LNCAP (cell line): ENCODE results near the gene CMTM8.

ENCODE experiments used
- TF ChIP-seq, protein P1 (sequence below): fragments of 450-650 bp; IDR thresholded peaks from 2 replicates; pipeline ENCODE4 v1.5.1; 2017; ENCODE audit warnings: mild to moderate bottlenecking

Gene CMTM8

DNA sequence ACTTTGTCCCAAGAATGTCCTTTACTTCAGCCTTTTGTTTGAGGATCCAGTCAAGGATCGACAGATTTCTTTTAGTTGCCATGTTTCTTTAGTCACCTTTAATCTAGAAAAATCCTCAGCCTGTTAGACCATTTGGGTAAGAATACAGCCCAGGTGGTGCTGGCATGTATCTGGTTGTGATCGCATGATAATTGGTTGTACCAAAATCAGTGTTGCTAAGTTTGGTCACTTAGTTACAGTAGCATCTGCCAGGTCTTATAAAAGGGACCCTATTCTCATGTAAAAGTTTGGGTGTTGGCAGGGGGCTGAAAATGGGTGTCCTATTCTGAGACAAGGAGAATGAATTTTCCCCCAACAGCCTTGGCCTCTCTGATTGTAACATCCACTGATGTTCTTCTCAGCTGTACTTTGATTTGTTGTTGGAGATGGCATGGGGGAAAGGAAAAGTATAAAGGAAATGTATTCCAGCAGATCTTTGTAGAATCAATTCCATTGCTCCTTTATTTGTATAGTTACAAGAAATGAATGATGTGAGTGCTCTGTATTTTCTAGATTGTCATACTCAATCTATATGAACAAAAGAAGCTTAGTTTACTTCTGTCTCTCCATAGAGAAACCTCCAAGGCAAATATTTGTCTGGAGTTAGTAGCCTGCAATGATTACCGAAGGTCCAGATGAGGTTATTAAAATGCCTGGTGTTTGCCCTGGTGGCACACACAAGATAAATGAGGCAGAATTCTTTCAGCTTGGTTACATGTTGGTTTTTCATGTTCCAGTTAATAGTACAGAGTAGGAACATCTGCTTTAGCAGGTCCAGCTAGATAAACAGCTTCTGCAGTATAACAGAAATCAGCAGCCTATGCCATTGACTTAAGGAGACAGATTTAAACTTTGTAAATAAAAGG lies 65.7 kb downstream of the CMTM8 start:
- TF ChIP-seq, protein P1, sequence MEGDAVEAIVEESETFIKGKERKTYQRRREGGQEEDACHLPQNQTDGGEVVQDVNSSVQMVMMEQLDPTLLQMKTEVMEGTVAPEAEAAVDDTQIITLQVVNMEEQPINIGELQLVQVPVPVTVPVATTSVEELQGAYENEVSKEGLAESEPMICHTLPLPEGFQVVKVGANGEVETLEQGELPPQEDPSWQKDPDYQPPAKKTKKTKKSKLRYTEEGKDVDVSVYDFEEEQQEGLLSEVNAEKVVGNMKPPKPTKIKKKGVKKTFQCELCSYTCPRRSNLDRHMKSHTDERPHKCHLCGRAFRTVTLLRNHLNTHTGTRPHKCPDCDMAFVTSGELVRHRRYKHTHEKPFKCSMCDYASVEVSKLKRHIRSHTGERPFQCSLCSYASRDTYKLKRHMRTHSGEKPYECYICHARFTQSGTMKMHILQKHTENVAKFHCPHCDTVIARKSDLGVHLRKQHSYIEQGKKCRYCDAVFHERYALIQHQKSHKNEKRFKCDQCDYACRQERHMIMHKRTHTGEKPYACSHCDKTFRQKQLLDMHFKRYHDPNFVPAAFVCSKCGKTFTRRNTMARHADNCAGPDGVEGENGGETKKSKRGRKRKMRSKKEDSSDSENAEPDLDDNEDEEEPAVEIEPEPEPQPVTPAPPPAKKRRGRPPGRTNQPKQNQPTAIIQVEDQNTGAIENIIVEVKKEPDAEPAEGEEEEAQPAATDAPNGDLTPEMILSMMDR = no peak

DNA sequence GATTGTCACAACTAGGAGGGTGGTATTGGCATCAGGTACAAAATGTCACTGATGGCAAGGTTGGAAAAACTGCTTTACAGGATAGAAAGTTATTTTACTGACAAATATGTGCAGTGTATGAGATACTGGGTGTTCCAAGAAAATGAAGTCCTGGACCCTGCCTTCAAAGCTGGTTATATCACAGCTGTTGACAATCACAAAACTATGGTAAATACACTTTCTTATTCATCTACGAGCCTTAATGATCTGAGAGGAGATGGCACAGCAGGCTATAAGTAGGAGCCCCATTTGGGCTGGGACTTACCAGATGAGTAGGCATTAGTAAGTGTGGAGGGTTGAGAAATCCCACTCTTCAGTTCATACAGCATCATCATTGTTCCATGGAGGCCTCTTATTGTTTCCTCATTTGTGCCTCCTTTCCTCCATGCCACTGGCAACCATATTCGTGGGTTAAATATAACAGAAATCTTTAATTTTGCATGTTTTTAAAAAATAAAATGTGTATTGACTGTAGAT lies 66.9 kb downstream of the CMTM8 start:
- TF ChIP-seq, protein P1 = no peak

DNA sequence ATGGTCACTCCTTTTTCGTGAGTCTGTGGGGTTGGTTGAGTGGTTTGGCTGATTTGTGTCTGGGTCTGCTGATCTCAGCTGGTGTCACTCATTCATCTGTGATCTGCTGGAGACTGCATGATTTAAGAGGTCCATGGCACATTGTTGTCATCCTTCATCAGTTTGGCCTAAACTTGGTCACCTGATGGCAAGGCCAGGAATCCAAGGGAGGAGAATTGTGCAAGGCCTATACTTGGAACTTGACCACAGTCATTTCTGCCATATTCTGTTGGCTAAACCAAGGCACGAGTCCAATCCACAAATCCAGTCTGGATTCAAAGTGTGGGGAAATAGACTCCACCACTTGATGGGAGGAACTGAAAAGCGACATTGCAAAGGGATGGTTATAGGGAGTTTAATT lies 67.6 kb downstream of the CMTM8 start:
- TF ChIP-seq, protein P1 = no peak

DNA sequence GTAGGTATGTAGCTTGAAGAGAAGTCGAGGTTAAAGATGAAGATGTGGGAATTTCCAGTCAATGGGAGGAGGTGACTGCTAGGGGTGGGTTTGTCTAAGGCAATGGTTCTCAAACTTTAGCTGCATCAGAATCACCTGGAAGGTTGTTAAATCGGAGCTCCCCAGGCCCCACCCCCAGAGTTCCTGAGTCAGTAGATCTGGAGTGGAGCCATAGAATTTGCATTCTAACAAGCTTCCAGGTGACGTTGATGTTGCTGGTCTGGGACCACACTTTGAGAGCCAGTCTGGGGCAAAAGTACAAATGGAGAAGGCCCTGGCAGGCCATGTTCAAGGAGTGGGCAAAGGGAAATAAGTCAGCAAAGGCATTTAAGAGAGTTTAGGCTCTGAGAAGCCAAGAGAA lies 69.1 kb downstream of the CMTM8 start:
- TF ChIP-seq, protein P1 = no peak

DNA sequence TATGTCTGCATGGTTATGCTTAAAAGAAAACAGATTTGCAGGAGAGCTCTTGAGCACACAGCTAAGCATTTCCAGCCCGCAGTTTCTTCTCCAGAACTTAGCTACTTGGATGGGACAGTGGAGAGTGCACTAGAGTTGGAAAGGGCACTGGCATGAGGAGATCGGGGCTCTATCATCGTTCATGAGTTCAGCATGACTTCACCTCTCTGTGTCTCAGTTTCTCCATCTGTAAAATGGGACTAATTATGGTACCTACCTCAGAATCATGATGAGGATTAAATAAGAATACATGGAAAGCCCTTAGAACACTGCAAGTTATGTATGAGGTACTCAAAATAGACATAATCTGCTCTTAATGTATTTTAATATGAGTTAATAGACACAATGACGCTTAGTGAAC lies 69.9 kb downstream of the CMTM8 start:
- TF ChIP-seq, protein P1 = no peak

DNA sequence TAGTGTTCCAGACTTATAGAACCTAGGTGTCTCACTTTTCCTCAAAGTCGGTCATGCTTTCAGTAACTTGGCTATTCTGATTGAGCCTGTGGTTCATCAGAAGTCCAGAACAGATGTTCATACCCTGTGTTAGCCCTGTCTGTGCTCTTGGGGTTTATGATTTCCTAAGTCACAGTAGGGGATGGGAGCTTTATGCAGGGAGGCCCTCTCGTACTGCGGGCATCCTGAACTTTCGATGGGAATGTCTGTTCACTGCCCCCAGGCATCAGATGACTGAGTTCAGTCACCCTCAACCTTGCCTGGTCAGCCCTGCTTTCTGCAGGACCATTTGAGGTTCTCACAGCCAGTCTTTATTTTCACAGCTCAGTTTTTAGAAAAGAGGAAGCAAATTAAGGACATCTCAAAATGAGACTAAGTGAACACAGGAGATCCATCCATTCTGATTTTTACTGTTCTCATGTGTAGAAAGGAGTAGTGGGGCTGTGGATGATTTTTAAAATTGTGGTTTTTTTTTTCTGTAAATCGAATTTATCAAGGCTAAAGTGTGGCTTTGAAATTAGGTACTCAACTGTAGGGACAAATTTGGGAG lies 71.3 kb downstream of the CMTM8 start:
- TF ChIP-seq, protein P1 = no peak

DNA sequence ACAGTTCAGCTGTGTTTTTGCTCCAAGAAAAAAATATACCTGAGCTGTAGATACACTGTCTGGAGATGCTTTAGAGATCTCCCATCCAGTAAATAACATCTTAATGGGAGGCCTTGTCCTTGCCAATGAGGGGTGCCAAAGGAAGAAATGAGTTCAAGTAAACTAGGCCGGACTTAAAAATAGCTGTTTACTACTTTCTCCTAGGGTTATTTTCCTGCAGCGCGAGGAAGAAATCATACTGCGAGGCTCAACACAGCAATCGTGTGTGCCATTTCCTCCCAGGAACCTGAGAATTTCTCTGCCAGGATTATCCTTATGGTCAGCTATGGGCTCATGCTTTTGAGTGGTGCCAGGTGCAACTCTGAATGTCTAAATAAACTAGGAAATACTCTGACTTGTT lies 71.9 kb downstream of the CMTM8 start:
- TF ChIP-seq, protein P1 = no peak
